Gastroesophageal sphincter (tissue), 3 donors: ENCODE measurements around the gene ADAM22.

Experiments
- CTCF ChIP-seq, 4 experiments: fragments of 200-600 bp in 2 of 4; fragments of 450-650 bp in 2 of 4; sonication (generic) in 1 of 4; IDR thresholded peaks; one replicate each; pipeline ENCODE4 v1.5.1; 2017 to 2019; ENCODE audit warnings: antibody characterized with exemption in 4 of 4, mild to moderate bottlenecking in 2 of 4, moderate library complexity in 2 of 4
- EP300 ChIP-seq: sonication (generic); formaldehyde crosslinking; IDR thresholded peaks from one replicate; pipeline ENCODE4 v1.6.1; 2017; ENCODE audit warnings: antibody characterized with exemption, mild to moderate bottlenecking
- POLR2A ChIP-seq, 2 donors: fragments of 450-650 bp; IDR thresholded peaks; one replicate each; pipeline ENCODE4 v1.6.1; 2017; ENCODE audit warnings: antibody characterized with exemption in 2 of 2, mild to moderate bottlenecking in 2 of 2, moderate library complexity in 1 of 2
- POLR2AphosphoS5 ChIP-seq: sonication (generic); formaldehyde crosslinking; IDR thresholded peaks from one replicate; pipeline ENCODE4 v1.6.1; 2017; ENCODE audit warnings: antibody characterized with exemption

- TF ChIP-seq CTCF (IDR thresholded peaks at IDR 0.05) (no peak), POLR2A (IDR thresholded peaks at IDR 0.05) (no peak), POLR2AphosphoS5 (no peak), EP300 (no peak)
These were observed 268.2 kb downstream of the ADAM22 start for GRCh38 chr7:88202278-88202677.
